GM10847 (cell line): ENCODE measurements around the gene FAM111A.

Source experiments
- POLR2A ChIP-seq: IDR thresholded peaks from 2 replicates; pipeline ENCODE4 v1.6.1; 2011; ENCODE audit not compliant: insufficient read length; ENCODE audit errors: extremely low read depth

The FAM111A gene

GRCh38 chr11:59186130-59186594 is 43.5 kb downstream of the FAM111A start:
- TF ChIP-seq POLR2A: no peak

- no peak for TF ChIP-seq POLR2A
Measured at GRCh38 chr11:59187035-59187434, 44.4 kb downstream of the FAM111A start.

DNA sequence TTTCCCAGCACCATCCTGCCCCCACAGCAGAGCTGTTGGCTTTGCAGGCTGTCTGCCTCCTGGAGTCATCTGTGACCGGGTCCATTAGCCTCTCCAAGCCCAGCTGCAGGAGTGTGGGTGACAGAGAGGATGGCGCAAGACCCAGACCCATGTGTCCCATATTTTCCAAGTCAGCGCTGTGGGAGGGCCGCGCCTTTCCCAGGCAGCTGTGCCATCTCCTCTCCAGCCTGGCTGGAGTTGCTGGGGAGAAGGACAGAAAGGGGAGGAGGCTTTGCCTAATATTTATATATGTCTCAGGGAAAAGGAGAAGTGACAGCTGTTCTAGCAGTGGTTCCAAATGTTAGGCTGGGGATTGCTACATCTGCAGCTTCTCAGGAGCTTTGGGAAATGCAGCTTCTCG is 44.9 kb downstream of the FAM111A start:
- TF ChIP-seq POLR2A: no peak

DNA sequence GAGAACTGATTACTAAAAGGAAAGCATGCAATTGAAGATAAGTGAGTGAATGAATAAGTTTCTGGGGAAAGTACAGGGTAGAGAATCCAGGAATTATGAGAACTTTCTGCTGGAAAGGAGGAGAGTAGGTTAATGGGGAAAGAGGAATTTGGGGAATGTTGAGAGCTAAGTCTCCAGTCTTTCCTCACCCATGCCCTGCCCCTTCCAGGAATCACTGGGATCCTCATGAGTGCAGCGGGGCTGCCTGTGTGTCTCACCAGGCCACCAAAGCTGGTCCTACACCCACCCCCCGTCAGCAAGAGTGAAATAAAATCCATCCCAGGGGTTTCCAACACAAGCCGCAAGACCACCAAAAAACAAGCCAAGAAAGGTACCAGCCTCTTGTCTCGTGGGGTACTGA is 46.3 kb downstream of the FAM111A start:
- no peak for TF ChIP-seq POLR2A

DNA sequence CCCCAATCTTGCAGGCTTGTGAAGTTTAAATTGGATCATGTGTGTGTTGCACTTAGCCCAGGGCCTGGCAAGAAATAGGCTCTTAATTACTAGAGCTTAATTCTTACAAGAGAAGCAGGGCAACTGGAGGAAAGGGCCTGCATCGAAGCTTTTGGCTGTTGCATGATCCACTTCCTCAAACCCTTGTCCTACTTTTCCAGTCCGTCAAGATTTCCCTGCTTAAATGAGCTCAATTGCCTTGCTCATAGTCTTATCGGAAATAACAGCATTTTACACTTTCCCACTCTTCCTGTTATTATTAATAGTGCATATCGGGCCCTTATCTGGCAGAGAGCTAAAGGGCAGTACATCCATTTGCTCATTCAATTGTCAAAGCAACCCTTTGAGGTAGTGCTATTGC is 47.3 kb downstream of the FAM111A start:
- TF ChIP-seq POLR2A: no peak

DNA sequence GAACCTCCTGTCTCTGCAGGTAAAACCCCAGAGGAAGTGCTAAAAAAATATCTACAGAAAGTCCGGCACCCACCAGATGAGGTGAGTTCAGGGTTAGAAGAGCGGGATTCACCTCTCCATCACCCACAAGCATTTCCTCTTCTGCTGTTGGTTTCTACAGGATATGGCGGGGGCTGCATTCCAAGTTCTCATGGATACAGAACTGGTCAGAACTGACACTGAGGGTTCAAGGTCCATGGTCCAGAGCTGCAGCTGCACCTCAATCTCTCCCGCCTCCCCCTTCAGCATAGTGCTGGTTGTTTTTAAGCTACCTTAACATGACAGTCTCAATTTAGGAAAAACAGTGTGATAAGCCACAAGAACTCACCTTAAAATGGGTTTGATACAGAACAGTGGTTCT is 48.4 kb downstream of the FAM111A start:
- no peak for TF ChIP-seq POLR2A

GRCh38 chr11:59191890-59192289 is 49.2 kb downstream of the FAM111A start:
- TF ChIP-seq POLR2A: no peak

GRCh38 chr11:59192446-59193020 is 49.9 kb downstream of the FAM111A start:
- no peak for TF ChIP-seq POLR2A

DNA sequence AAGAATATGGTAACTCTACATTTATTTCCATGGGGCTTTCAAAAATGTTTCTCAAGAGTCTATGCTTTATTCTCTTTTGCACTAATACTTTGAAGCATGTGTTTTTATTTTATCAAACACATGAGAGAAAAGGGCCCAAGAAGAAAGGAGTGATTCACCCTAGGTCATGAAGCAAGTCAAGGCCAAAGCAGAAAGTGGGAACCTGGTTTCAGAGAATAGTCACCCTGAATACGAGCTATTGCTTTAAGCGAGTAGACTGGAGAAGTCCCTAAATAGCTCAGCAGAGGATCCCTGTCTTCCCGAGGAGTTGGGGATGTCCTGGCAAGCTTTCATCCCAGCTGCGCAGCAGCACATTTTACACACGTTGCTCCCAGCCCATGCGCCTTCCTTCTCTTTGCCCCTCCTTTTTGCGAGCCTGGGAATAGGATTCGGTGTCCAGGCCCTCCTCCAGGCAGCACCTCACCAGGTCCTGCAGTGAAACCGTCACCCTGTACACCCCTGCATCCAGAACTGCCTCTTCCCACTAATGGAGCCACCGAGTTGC is 51.0 kb downstream of the FAM111A start:
- TF ChIP-seq POLR2A: no peak

DNA sequence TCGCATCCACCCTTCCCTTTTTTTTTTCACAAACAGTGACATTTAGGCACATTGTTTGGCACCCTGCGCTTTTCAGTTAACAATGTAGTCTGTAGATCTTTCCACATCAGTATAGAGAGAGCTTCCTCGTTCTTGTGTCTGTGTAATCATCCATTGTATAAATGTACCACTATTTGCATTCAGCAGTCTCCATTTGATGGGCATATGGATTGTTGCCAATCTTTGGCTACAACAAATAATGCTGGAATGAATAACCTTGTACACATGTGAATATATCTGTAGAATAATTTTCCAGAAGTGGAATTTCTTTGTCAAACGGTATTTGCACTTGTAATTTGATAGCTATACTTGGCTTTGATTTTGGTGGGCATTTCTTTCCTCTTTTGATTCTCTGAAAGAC is 52.9 kb downstream of the FAM111A start:
- TF ChIP-seq POLR2A: no peak

DNA sequence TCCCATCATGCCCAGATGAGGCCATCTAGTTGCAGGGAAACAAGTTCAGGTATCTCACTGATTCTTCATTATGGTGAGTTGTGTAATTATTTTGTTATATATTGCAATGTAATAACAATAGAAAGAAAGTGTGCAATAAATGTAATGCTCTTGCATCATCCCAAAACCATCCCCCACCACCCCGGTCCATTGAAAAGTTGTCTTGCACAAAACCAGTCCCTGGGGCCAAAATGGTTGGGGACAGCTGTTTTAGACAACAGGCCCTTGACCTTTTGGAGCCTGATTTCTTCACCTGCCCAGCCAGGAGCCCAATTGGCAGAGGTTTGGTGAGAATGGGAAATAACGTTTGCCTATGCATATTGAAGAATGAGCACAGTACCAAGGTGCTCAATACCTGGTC is 54.1 kb downstream of the FAM111A start:
- no peak for TF ChIP-seq POLR2A

DNA sequence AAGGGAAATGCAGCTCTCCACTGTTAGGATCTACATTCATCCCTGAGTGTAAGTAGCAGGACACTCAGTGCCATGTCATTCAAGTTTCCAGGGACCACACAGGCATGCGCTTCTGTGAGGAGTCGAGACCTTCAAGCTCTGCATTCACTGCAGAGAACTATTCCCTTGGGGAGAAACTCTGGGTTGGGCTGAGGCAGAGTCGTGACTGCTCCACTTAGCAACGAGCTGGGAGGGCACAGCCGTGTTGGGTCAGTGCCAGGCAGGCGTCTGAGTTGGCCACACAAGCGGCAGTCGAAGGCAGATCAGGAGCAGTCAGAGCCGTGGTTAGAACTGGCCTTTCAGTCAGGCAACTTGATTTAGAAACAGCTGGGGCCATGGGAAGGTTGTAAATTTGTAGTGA is 55.3 kb downstream of the FAM111A start:
- TF ChIP-seq POLR2A: no peak

DNA sequence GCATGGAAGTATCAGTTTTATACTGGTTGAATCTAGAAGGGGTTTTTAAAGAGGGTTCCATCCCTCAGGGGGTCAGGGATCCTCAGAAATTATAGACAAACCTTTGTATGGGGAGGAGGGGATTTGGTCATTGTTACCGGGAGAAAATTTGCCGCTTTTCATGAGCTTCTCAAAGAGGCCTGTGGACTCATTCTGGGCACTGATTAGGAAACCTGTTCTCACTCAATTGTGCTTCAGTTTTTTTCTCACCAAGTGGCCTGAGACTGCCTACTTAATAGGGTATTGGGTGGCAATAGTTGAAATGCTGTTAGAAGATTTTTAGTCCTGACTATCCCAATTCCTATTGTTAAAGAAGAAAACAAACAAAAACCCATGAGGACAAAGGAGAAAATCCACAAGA is 56.1 kb downstream of the FAM111A start:
- no peak for TF ChIP-seq POLR2A

- TF ChIP-seq POLR2A: no peak
Measured at GRCh38 chr11:59199546-59200422, 57.1 kb downstream of the FAM111A start.

GRCh38 chr11:59200423-59200746 is 57.7 kb downstream of the FAM111A start:
- TF ChIP-seq POLR2A: no peak

- TF ChIP-seq POLR2A: no peak
Measured at GRCh38 chr11:59201353-59201752, 58.7 kb downstream of the FAM111A start.
